Brain microvascular endothelial cell (primary cell): ENCODE measurements around the gene ONECUT1.

Source experiments
- DNase-seq: peaks from one replicate; pipeline ENCODE4 v3.0.0-alpha.2; 2020
- H3K27ac ChIP-seq: fragments of 250-450 bp; sonication (Bioruptor Pico); 2 replicates; pipeline ENCODE4 v1.5.1; 2020; ENCODE audit warnings: mild to moderate bottlenecking, moderate library complexity
- H3K27me3 ChIP-seq: fragments of 250-450 bp; sonication (Bioruptor Pico); replicated peaks from 2 replicates; pipeline ENCODE4 v1.5.1; 2020; ENCODE audit warnings: mild to moderate bottlenecking
- H3K36me3 ChIP-seq: fragments of 250-450 bp; sonication (Bioruptor Pico); replicated peaks from 2 replicates; pipeline ENCODE4 v1.5.1; 2020; ENCODE audit warnings: mild to moderate bottlenecking
- H3K4me3 ChIP-seq: 2 replicates; pipeline ENCODE4 v1.5.1; 2011; ENCODE audit warnings: low read depth, mild to moderate bottlenecking, control low read depth, low read length, moderate library complexity
- CTCF ChIP-seq: IDR thresholded peaks from 2 replicates; pipeline ENCODE4 v1.5.1; 2011; ENCODE audit warnings: low read depth, mild to moderate bottlenecking, moderate library complexity, low read length, control low read depth, inconsistent platforms; ENCODE audit errors: missing control alignments
- in situ Hi-C: cut with HindIII; loops from 2 replicates; pipeline ENCODE4 v1.10.0; 2017; ENCODE audit warnings: low sequenced_read_pairs, low pct_ligation_motif_present

Gene ONECUT1

DNA sequence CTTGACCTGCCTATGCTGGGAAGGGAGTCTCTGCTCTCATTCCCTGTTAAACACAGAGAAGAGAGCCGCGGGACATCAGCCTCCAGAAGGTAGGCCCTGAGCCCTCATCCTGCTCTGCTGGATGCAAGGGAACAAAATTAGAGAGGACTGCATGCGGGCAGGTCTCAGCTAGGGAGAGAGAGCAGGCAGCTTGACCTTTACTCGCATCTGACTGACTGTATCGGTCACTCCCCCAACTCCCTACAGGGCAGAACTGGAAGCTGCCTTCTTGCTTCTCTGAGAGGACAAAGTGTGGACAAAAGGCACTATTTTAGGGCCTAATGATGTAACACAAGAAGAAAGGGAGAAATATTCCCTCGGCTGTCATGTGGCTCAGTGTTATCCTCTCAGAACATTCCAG lies 72.2 kb downstream of the ONECUT1 start:
- DNase-seq = no peak
- in situ Hi-C loops = no loop called here

GRCh38 chr15:52717481-52717880 lies 72.7 kb downstream of the ONECUT1 start:
- no peak for DNase-seq
- no peaks in the 10 kb centered on the region for H3K36me3 ChIP-seq
- no peak overlapping the region for H3K4me3 ChIP-seq
- in situ Hi-C loops = no loop called here
- no peaks in the 10 kb centered on the region for H3K27me3 ChIP-seq
- H3K27ac ChIP-seq = no peak overlapping the region
- no peak for TF ChIP-seq CTCF

More for the DNA sequence above, 72.2 kb downstream of the ONECUT1 start:
- no peaks in the 10 kb centered on the region for H3K27me3 ChIP-seq
- no peak overlapping the region for H3K27ac ChIP-seq
- no peak for TF ChIP-seq CTCF
- no peaks in the 10 kb centered on the region for H3K36me3 ChIP-seq
- H3K4me3 ChIP-seq = no peak overlapping the region

- in situ Hi-C loops = no loop called here
- H3K27me3 ChIP-seq = no peaks in the 10 kb centered on the region
- no peak for DNase-seq
- no peak overlapping the region for H3K4me3 ChIP-seq
- no peak overlapping the region for H3K27ac ChIP-seq
- no peak for TF ChIP-seq CTCF
- H3K36me3 ChIP-seq = no peaks in the 10 kb centered on the region
Observed at GRCh38 chr15:52716536-52716935, 73.6 kb downstream of the ONECUT1 start.

- Histone ChIP-seq H3K36me3 (no peaks in the 10 kb centered on the region), H3K4me3 (no peak overlapping the region), H3K27me3 (no peaks in the 10 kb centered on the region), H3K27ac (no peak overlapping the region)
- in situ Hi-C loops = no loop called here
- TF ChIP-seq CTCF = no peak
- no peak for DNase-seq
Observed at GRCh38 chr15:52715411-52715810, 74.7 kb downstream of the ONECUT1 start.

GRCh38 chr15:52714968-52715367 lies 75.2 kb downstream of the ONECUT1 start:
- Histone ChIP-seq H3K4me3 (no peak overlapping the region), H3K36me3 (no peaks in the 10 kb centered on the region), H3K27ac (no peak overlapping the region), H3K27me3 (no peaks in the 10 kb centered on the region)
- TF ChIP-seq CTCF = no peak
- in situ Hi-C loops = no loop called here
- DNase-seq = no peak

DNA sequence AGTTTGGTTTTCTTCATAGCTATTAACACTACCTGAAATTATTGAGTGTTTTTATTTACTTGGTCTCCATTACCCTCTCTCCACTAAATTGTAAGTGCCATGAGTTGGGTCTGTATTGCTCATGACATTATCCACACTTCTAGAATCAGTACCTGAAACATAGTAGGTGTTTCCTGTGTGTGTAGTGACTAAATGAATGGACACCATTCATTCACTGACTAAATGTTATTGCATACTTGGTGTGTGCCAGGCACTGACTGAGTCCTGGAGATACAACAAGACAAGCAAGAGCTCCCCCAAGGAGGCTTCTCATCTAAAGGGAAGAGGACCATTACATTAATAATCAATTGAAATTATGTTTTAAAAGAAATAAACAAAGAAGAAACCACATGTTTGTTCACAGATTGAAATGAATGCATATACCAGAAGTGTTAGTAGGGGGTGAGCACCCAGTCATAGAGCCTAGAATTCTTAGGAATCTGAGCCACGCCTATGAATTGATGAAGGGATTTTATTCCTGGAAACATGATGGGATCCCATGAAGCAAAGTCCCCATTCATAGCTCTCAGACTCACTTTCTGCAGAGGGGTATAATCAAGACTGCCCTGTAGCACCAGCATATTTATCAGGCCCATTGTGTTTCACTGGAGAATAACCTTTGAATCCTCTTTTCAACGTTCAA lies 79.3 kb downstream of the ONECUT1 start:
- DNase-seq = no peak
- Histone ChIP-seq H3K27ac (no peak overlapping the region), H3K27me3 (no peaks in the 10 kb centered on the region), H3K4me3 (no peak overlapping the region), H3K36me3 (no peaks in the 10 kb centered on the region)
- in situ Hi-C loops = no loop called here
- TF ChIP-seq CTCF = no peak
